CD14-positive monocyte (primary cell): ENCODE data around the gene CXCL11. TPM values are rescaled to one million over a fixed set of nuclear protein-coding genes. Genes with fewer than 3 reads are reported as not detected.

Experiments
- DNase-seq, 3 donors: peaks; one replicate each; pipeline ENCODE4 v3.0.0-alpha.2; 2011 to 2022
- H2AFZ ChIP-seq: 2 replicates; pipeline ENCODE4 v1.6.0; 2012; ENCODE audit warnings: mild to moderate bottlenecking, low read depth, low read length, inconsistent platforms; ENCODE audit not compliant: insufficient read depth, poor library complexity, severe bottlenecking
- H3K27ac ChIP-seq, 2 donors: 1 replicate in 1 of 2; 2 replicates in 1 of 2; pipeline ENCODE4 v1.5.1; 2012 to 2013; ENCODE audit warnings: low read length in 2 of 2, control low read depth in 1 of 2, inconsistent platforms in 1 of 2, low read depth in 1 of 2, mild to moderate bottlenecking in 1 of 2
- H3K27me3 ChIP-seq, 2 donors: one replicate each; pipeline versions ENCODE4 v1.6.0 to v1.6.1; 2011 to 2013; ENCODE audit warnings: low read length in 2 of 2; ENCODE audit not compliant: control insufficient read depth in 2 of 2, insufficient read depth in 2 of 2
- H3K36me3 ChIP-seq, 2 donors: replicated peaks in 1 of 2; 1 replicate in 1 of 2; 2 replicates in 1 of 2; pipeline versions ENCODE4 v1.5.1 to v1.6.1; 2012 to 2013; ENCODE audit warnings: low read length in 2 of 2, control low read depth in 1 of 2, inconsistent platforms in 1 of 2, mild to moderate bottlenecking in 1 of 2; ENCODE audit not compliant: insufficient read depth in 2 of 2, control insufficient read depth in 1 of 2
- H3K4me1 ChIP-seq, 2 donors: 1 replicate in 1 of 2; 2 replicates in 1 of 2; pipeline versions ENCODE4 v1.5.1 to v1.6.1; 2012 to 2013; ENCODE audit warnings: low read length in 2 of 2, control low read depth in 1 of 2, inconsistent platforms in 1 of 2, mild to moderate bottlenecking in 1 of 2, moderate library complexity in 1 of 2; ENCODE audit not compliant: insufficient read depth in 2 of 2, control insufficient read depth in 1 of 2
- H3K4me2 ChIP-seq: replicated peaks from 2 replicates; pipeline ENCODE3; 2012; ENCODE audit warnings: low read length, moderate library complexity, mild to moderate bottlenecking; ENCODE audit not compliant: poor library complexity, severe bottlenecking; ENCODE audit errors: extremely low read depth
- H3K4me3 ChIP-seq, 3 experiments: fragments of 200-600 bp in 1 of 3; sonication (generic) in 1 of 3; replicated peaks in 1 of 3; 1 replicate in 2 of 3; 2 replicates in 1 of 3; pipeline ENCODE4 v1.5.1; 2011 to 2013; ENCODE audit warnings: low read length in 3 of 3, mild to moderate bottlenecking in 3 of 3, control low read depth in 2 of 3, low read depth in 2 of 3, inconsistent platforms in 1 of 3, moderate library complexity in 1 of 3
- H3K79me2 ChIP-seq: 2 replicates; pipeline ENCODE4 v1.6.0; 2012; ENCODE audit warnings: mild to moderate bottlenecking, control low read depth, inconsistent platforms, low read length, moderate library complexity; ENCODE audit not compliant: insufficient read depth
- H3K9ac ChIP-seq: 2 replicates; pipeline ENCODE4 v1.6.0; 2017; ENCODE audit warnings: low read length, mild to moderate bottlenecking; ENCODE audit not compliant: insufficient read depth, poor library complexity, severe bottlenecking
- H3K9me3 ChIP-seq, 2 donors: replicated peaks in 1 of 2; 1 replicate in 1 of 2; 2 replicates in 1 of 2; pipeline versions ENCODE4 v1.5.1 to v1.6.1; 2012 to 2013; ENCODE audit warnings: low read length in 2 of 2, control low read depth in 1 of 2; ENCODE audit not compliant: control insufficient read depth in 1 of 2, insufficient read depth in 1 of 2
- H4K20me1 ChIP-seq: 2 replicates; pipeline ENCODE4 v1.6.0; 2012; ENCODE audit warnings: mild to moderate bottlenecking, low read length, control low read depth, moderate library complexity; ENCODE audit not compliant: insufficient read depth
- H3K27ac Mint-ChIP-seq, 7 donors: one replicate each; pipeline ENCODE4 v1.8.0; 2020; ENCODE audit warnings: mild to moderate bottlenecking in 7 of 7, mixed read lengths in 7 of 7, moderate library complexity in 6 of 7, inconsistent platforms in 2 of 7
- H3K27me3 Mint-ChIP-seq, 3 donors: one replicate each; pipeline ENCODE4 v1.8.0; 2021 to 2022; ENCODE audit warnings: low read depth in 3 of 3, mild to moderate bottlenecking in 3 of 3, mixed read lengths in 3 of 3, moderate library complexity in 3 of 3, inconsistent platforms in 1 of 3
- H3K36me3 Mint-ChIP-seq, 2 donors: one replicate each; pipeline ENCODE4 v1.8.0; 2020; ENCODE audit warnings: mixed read lengths in 2 of 2, inconsistent platforms in 1 of 2, mild to moderate bottlenecking in 1 of 2
- H3K4me1 Mint-ChIP-seq: one replicate; pipeline ENCODE4 v1.8.0; 2020; ENCODE audit warnings: mild to moderate bottlenecking, mixed read lengths
- H3K4me3 Mint-ChIP-seq, 2 donors: one replicate each; pipeline ENCODE4 v1.8.0; 2020; ENCODE audit warnings: mild to moderate bottlenecking in 2 of 2, mixed read lengths in 2 of 2, moderate library complexity in 1 of 2
- H3K9me3 Mint-ChIP-seq, 7 donors: one replicate each; pipeline ENCODE4 v1.8.0; 2020 to 2022; ENCODE audit warnings: mixed read lengths in 7 of 7, mild to moderate bottlenecking in 6 of 7, moderate library complexity in 6 of 7, inconsistent platforms in 2 of 7
- CTCF ChIP-seq: fragments of 200-600 bp; IDR thresholded peaks from one replicate; pipeline ENCODE4 v1.8.0; 2022; ENCODE audit warnings: antibody characterized with exemption, mild to moderate bottlenecking
- WGBS: methylation state at CpG from one replicate; pipeline ENCODE4 v1.1.5; 2013; ENCODE audit warnings: missing lambda C conversion rate; ENCODE audit not compliant: insufficient coverage; 5-methylcytosine and 5-hydroxymethylcytosine counted together
- intact Hi-C, 2 donors: fragments of 100-400 bp; cut with micrococcal nuclease; formaldehyde crosslinking; loops; one replicate each; pipeline versions ENCODE4 v1.15.0 to v1.15.1; 2023
- polyA plus RNA-seq, 3 donors: library from polyadenylated mRNA; depleted of rRNA in 1 of 3; unstranded in 2 of 3; stranded (reverse) in 1 of 3; fragments of 300-500 nt in 2 of 3; fragments of >200 nt in 1 of 3; fragmentation: Illumina TruSeq in 2 of 3; gene quantifications; 1 replicate in 2 of 3; 2 replicates in 1 of 3; pipeline ENCODE4 v1.2.3, GENCODE V29; 2012 to 2021

The CXCL11 gene
- polyA plus RNA-seq, 3 donors: 0.15 to 0.36 (median 0.25) TPM

GRCh38 chr4:76011700-76012387 is 24.0 kb downstream of the CXCL11 start:
- Mint-ChIP-seq H3K4me3 (peak overlapping the region in 1 of 2 donors; percentile 77), H3K36me3 (no peaks in the 10 kb centered on the region), H3K4me1 (peaks cover 34% of the 10 kb centered on the region), H3K27me3 (peaks cover 0 to 4% (median 0%) of the 10 kb centered on the region in 3 donors), H3K9me3 (no peaks in the 10 kb centered on the region), H3K27ac (peak overlapping the region; percentile 62 to 89 (median 69))
- H3K27me3 ChIP-seq: no peaks in the 10 kb centered on the region
- 28% methylated on average over 8 of the region's 13 CpGs for WGBS
- no peak overlapping the region for H3K9ac ChIP-seq
- no peaks in the 10 kb centered on the region for H3K79me2 ChIP-seq
- H3K27ac ChIP-seq: peak overlapping the region in 1 of 2 donors; percentile 21
- H2AFZ ChIP-seq: peak overlapping the region; percentile 38
- intact Hi-C loops: no loop called here
- no peaks in the 10 kb centered on the region for H4K20me1 ChIP-seq
- H3K9me3 ChIP-seq: no peaks in the 10 kb centered on the region
- TF ChIP-seq CTCF: no peak
- H3K36me3 ChIP-seq: no peaks in the 10 kb centered on the region
- no peak overlapping the region for H3K4me3 ChIP-seq
- H3K4me2 ChIP-seq: peak overlapping the region; percentile 6
- DNase-seq: peak in 1 of 3 donors; percentile 34
- peaks cover 17 to 20% of the 10 kb centered on the region in 2 donors for H3K4me1 ChIP-seq

GRCh38 chr4:76011018-76011670 is 24.7 kb downstream of the CXCL11 start:
- no peaks in the 10 kb centered on the region for H3K36me3 ChIP-seq
- Mint-ChIP-seq H3K27ac (peak overlapping the region in 5 of 7 donors; percentile 62 to 89 (median 77)), H3K9me3 (no peaks in the 10 kb centered on the region), H3K27me3 (peaks cover 0 to 4% (median 0%) of the 10 kb centered on the region in 3 donors), H3K4me3 (peak overlapping the region in 1 of 2 donors; percentile 77), H3K4me1 (peaks cover 34% of the 10 kb centered on the region), H3K36me3 (no peaks in the 10 kb centered on the region)
- H3K4me3 ChIP-seq: no peak overlapping the region
- DNase-seq: no peak
- H3K9ac ChIP-seq: no peak overlapping the region
- peaks cover 17 to 20% of the 10 kb centered on the region in 2 donors for H3K4me1 ChIP-seq
- H3K9me3 ChIP-seq: no peaks in the 10 kb centered on the region
- WGBS: 97% methylated on average over 31 of the region's 31 CpGs
- no peaks in the 10 kb centered on the region for H3K79me2 ChIP-seq
- no peaks in the 10 kb centered on the region for H4K20me1 ChIP-seq
- H3K4me2 ChIP-seq: no peak overlapping the region
- H3K27me3 ChIP-seq: no peaks in the 10 kb centered on the region
- H2AFZ ChIP-seq: peak overlapping the region; percentile 38
- no peak for TF ChIP-seq CTCF
- intact Hi-C loops: no loop called here
- no peak overlapping the region for H3K27ac ChIP-seq
